ENCODE results near the gene MT4. TPM values are rescaled to one million over a fixed set of nuclear protein-coding genes. Genes with fewer than 3 reads are reported as not detected.

Gene MT4
- total RNA-seq, 1 experiment from 2014 or later = not detected

GRCh38 chr16:56589141-56590039 lies 24.5 kb downstream of the MT4 start, which contains the start of gene MT3:
Gene MT3, plus strand, starts transcription at chr16:56589528. Its CDS starts 63 bp downstream, at chr16:56589591.
- no peaks in the 10 kb centered on the region for H3K9me3 Mint-ChIP-seq (ENCODE audit: low read depth, unreplicated experiment)
- no peak within 1 kb of the TSS for H3K27ac Mint-ChIP-seq (ENCODE audit: unreplicated experiment)
- intact Hi-C loops (cut with micrococcal nuclease; ENCODE audit: unreplicated experiment) = no loop called here
- H3K36me3 Mint-ChIP-seq (ENCODE audit: insufficient read depth, unreplicated experiment) = no peaks in the 10 kb centered on the region
- H3K27me3 Mint-ChIP-seq (ENCODE audit: unreplicated experiment) = peaks cover 80% of the 10 kb centered on the region
- CTCF ChIA-PET = no interaction called here
- no peak for TF ChIP-seq CTCF (IDR thresholded peaks at IDR 0.05; ENCODE audit: unreplicated experiment)
- H3K4me3 Mint-ChIP-seq (ENCODE audit: low read depth, unreplicated experiment) = peak within 1 kb of the TSS; percentile 24
- no TSS peak for BruUV-seq (replicated peaks)
- no peak for DNase-seq
- no peaks in the 10 kb centered on the region for H3K4me1 Mint-ChIP-seq (ENCODE audit: low read depth, unreplicated experiment)

- H3K36me3 Mint-ChIP-seq (ENCODE audit: insufficient read depth, unreplicated experiment) = no peaks in the 10 kb centered on the region
- no peak for TF ChIP-seq CTCF (IDR thresholded peaks at IDR 0.05; ENCODE audit: unreplicated experiment)
- H3K4me1 Mint-ChIP-seq (ENCODE audit: low read depth, unreplicated experiment) = no peaks in the 10 kb centered on the region
- no peak overlapping the region for H3K4me3 Mint-ChIP-seq (ENCODE audit: low read depth, unreplicated experiment)
- H3K9me3 Mint-ChIP-seq (ENCODE audit: low read depth, unreplicated experiment) = no peaks in the 10 kb centered on the region
- CTCF ChIA-PET = interaction anchor here (0.6 to 0.9 kb wide), 2 partner anchors 62 to 298 kb away, joined by 3 to 7 read pairs; no protein-coding TSS in a partner anchor
- intact Hi-C loops (cut with micrococcal nuclease; ENCODE audit: unreplicated experiment) = no loop called here
- DNase-seq = no peak
- no TSS peak for BruUV-seq (replicated peaks)
- peaks cover 67% of the 10 kb centered on the region for H3K27me3 Mint-ChIP-seq (ENCODE audit: unreplicated experiment)
- no peak overlapping the region for H3K27ac Mint-ChIP-seq (ENCODE audit: unreplicated experiment)
These were observed 26.6 kb downstream of the MT4 start for GRCh38 chr16:56591377-56592060.

- DNase-seq = no peak
- Mint-ChIP-seq H3K9me3 (ENCODE audit: low read depth, unreplicated experiment) (no peaks in the 10 kb centered on the region), H3K36me3 (ENCODE audit: insufficient read depth, unreplicated experiment) (no peaks in the 10 kb centered on the region), H3K4me3 (ENCODE audit: low read depth, unreplicated experiment) (no peak overlapping the region), H3K27me3 (ENCODE audit: unreplicated experiment) (peaks cover 63% of the 10 kb centered on the region), H3K4me1 (ENCODE audit: low read depth, unreplicated experiment) (no peaks in the 10 kb centered on the region), H3K27ac (ENCODE audit: unreplicated experiment) (no peak overlapping the region)
- TF ChIP-seq CTCF (IDR thresholded peaks at IDR 0.05; ENCODE audit: unreplicated experiment) = no peak
- BruUV-seq (replicated peaks) = no TSS peak
- CTCF ChIA-PET = no interaction called here
- intact Hi-C loops (cut with micrococcal nuclease; ENCODE audit: unreplicated experiment) = no loop called here
These were observed 28.9 kb downstream of the MT4 start for GRCh38 chr16:56593573-56594291.

- intact Hi-C loops (cut with micrococcal nuclease; ENCODE audit: unreplicated experiment) = no loop called here
- Mint-ChIP-seq H3K4me1 (ENCODE audit: low read depth, unreplicated experiment) (no peaks in the 10 kb centered on the region), H3K36me3 (ENCODE audit: insufficient read depth, unreplicated experiment) (no peaks in the 10 kb centered on the region), H3K9me3 (ENCODE audit: low read depth, unreplicated experiment) (no peaks in the 10 kb centered on the region), H3K4me3 (ENCODE audit: low read depth, unreplicated experiment) (no peak overlapping the region), H3K27ac (ENCODE audit: unreplicated experiment) (no peak overlapping the region), H3K27me3 (ENCODE audit: unreplicated experiment) (peaks cover 58% of the 10 kb centered on the region)
- CTCF ChIA-PET = no interaction called here
- no peak for TF ChIP-seq CTCF (IDR thresholded peaks at IDR 0.05; ENCODE audit: unreplicated experiment)
- no TSS peak for BruUV-seq (replicated peaks)
- no peak for DNase-seq
These were observed 29.4 kb downstream of the MT4 start for GRCh38 chr16:56594292-56594619.

All from Calu3 (cell line).